ENCODE measurements around the gene ARF1. TPM values are rescaled to one million over a fixed set of nuclear protein-coding genes. Genes with fewer than 3 reads are reported as not detected.

ARF1 gene
- total RNA-seq, 2 experiments from 2014 or later = 373 to 392 TPM

DNA sequence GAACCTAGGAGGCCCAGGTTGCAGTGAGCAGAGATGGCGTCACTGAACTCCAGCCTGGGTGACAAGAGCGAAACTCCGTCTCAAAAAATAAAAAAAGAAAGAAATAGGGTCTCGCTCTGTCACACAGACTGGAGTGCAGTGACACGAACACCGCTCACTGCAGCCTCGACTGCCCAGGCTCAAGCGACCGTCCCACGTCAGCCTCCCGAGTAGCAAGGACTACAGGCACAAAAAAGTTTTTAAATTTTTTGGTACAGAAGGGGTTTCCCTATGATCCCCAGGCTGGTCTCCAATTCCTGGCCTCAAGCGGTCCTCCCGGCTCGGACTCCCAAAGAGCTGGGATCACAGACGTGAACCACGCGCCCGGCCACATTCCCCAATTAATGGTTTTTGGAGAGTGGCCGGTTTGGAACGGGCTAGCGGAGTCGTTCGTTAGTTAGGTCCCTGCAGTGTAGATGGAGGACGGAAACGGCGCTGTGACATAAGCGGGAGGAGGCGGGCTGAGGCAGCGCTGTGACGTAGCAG, 57.0 kb downstream of the ARF1 start:
- ChIA-PET POLR2A (interaction anchor here (1.9 kb wide), 1 partner anchor 26 kb away, joined by 13 read pairs; the partner anchor contains the start of gene IBA57), CTCF (interaction anchor here (1.3 to 1.8 kb wide), 3 partner anchors 9 to 75 kb away, joined by 3 to 8 read pairs (median 5); no protein-coding TSS in a partner anchor)

DNA sequence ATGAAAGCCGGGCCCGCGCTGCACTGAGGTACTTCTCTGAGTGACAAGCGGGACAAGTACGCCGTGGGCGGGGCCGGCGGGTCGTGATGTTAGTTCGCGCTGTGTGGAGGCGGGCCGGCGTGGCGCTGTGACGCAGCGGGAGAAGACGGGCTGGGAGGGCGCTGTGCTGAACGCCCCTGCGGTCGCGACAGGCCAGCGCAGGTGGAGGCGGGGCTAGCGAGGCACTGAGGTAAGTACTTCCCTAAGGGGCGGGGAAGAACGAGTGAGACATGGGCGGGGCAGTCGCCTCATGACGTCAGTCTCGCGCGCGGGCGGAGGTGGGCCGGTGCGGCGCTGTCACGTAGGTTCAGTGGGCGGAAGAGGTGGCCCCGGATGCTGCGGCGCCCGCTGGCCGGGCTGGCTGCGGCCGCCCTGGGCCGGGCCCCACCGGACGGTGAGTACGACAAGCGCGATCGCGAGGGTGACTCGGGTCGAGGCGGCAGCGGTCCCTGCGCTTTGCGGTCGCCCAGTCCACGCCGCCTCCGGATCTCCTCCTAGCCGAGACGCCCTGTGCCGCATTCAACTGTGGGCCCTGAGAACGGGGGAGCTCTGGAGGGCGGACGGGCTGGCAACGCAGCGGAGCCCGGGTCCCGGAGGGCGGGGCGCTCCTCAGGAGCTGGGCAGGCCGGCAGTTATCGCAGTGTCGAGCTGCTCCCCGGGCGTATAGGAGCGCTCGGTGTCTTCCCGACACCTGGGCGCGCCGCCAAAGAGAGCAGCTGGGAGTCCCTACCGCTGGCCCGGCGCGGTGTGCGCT, 57.6 kb downstream of the ARF1 start, which contains the start of gene GUK1:
TSS of gene GUK1 (plus strand) at position 349 of the 793 bp plus-strand sequence. CDS start at position 373, 24 bp downstream.
- ChIA-PET CTCF (interaction anchor here (1.3 to 1.8 kb wide), 2 partner anchors 25 to 74 kb away, joined by 3 to 8 read pairs; no protein-coding TSS in a partner anchor), POLR2A (interaction anchor here (0.8 to 1.9 kb wide), 5 partner anchors 17 to 262 kb away, joined by 3 to 13 read pairs (median 4); partner anchors contain the start of gene IBA57)

DNA sequence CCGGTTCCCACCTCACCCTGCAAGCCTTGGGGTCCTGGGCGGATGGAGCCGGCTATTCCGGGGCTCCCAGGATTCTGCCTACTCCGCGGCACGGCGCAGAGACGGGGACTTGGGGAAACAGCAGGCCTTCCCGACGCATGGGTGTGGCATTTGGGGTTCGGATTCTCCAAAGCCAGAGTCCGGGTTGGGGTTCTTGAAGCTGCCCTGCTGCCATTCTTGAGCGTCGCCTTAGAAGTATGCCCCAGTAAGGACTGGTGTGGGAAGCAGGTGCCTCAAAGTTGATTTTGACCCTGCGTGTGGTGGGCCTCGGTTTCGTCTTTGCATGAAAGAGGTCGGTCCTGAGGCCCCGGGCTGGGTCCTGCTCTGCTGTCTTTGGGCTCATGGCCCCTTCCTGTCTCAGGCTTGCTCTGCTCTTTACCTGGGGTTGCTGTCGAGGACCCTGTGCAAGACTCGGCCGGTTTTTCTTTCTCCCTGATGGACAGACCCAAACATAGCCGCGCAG, 58.3 kb downstream of the ARF1 start:
- CTCF ChIA-PET = interaction anchor here (1.3 to 1.8 kb wide), 2 partner anchors 24 to 73 kb away, joined by 3 to 8 read pairs; no protein-coding TSS in a partner anchor

DNA sequence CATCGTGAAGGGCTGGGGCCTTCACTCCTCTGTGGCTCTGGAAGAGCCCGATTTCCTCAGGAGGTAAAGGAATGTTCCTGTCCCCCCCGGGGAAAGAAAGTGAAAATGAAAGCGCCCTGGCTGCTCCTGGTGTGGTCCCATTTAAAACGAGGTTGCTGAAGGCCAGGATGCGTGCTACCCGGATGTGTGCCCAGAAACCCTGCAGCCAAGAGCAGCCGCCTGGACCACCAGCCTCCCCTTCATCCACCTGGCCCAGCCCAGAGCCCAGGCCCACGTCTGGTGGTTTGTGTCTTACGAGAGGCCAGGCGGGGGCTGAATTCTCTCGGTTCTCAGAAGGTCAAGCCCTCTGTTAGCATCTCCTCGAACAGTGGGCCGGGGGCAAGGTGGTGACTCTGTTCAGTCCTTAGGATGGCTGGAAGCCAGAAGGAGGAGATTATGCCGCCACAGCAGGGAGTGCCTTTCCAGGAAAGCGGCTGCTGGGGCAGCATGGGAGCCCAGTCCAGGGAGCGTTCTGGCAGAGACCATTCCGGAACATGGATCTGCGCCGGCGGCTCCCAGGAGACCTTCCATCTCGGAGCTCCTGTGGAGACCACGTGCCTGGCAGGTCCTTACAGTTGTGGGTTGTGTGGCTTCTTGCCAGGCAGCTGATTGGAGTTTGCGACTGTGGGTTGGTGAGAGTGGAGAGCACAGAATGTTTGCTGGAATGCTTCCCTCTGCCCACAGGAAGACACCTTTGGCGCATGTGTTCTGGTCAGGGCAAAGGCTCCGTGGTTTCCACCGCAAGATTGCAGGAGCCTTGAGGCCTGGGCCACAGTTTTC, 58.9 kb downstream of the ARF1 start:
- POLR2A ChIA-PET = interaction anchor here (0.6 to 0.9 kb wide), 2 partner anchors 335 to 375 kb away, joined by 3 to 4 read pairs; no protein-coding TSS in a partner anchor
- CTCF ChIA-PET = interaction anchor here (1.2 to 2.3 kb wide), 4 partner anchors 11 to 24 kb away, joined by 3 to 11 read pairs (median 6); partner anchors contain the start of gene IBA57

More for the DNA sequence above, 58.3 kb downstream of the ARF1 start:
- POLR2A ChIA-PET = interaction anchor here (0.8 to 1.9 kb wide), 5 partner anchors 16 to 261 kb away, joined by 3 to 13 read pairs (median 4); partner anchors contain the start of gene IBA57

GRCh38 chr1:228142155-228142691, 59.7 kb downstream of the ARF1 start:
- CTCF ChIA-PET = interaction anchor here (1.2 to 2.3 kb wide), 3 partner anchors 10 to 23 kb away, joined by 3 to 11 read pairs (median 4); partner anchors contain the start of gene IBA57
- POLR2A ChIA-PET = interaction anchor here (0.6 to 0.9 kb wide), 2 partner anchors 334 to 376 kb away, joined by 3 to 4 read pairs; no protein-coding TSS in a partner anchor

DNA sequence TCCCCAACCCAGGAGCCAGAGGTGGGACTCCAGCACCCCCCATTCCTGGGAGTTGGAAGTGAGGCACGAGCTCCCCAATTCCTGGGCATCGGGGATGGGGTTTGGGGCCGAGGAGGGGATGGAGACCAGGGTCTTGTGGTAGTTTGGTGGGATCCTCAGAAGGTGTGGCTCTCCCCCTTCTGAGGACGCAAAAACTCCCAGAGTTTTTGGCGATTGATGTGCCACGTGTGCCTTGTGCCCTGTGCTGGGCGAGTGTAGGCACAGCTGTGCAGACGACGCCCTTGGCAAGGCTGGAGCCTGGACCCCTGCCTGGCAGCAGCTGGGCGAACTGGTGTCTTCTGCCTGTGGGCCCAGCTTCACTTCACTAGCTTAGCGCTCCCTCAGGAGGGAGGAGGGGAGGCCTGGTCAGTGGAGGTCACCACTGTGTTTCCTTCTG, 60.2 kb downstream of the ARF1 start:
- POLR2A ChIA-PET = interaction anchor here (0.8 kb wide), 1 partner anchor 19 kb away, joined by 3 read pairs; no protein-coding TSS in a partner anchor
- CTCF ChIA-PET = interaction anchor here (1.7 to 2.3 kb wide), 2 partner anchors 9 to 22 kb away, joined by 4 to 11 read pairs; partner anchors contain the start of gene IBA57

- CTCF ChIA-PET = interaction anchor here (0.6 to 2.3 kb wide), 4 partner anchors 12 to 315 kb away, joined by 3 to 11 read pairs (median 8); partner anchors contain the start of gene IBA57
- POLR2A ChIA-PET = interaction anchor here (0.6 to 0.8 kb wide), 2 partner anchors 19 to 22 kb away, joined by 3 to 4 read pairs; partner anchors contain the start of gene IBA57
These were observed 61.1 kb downstream of the ARF1 start for GRCh38 chr1:228143480-228144192.

DNA sequence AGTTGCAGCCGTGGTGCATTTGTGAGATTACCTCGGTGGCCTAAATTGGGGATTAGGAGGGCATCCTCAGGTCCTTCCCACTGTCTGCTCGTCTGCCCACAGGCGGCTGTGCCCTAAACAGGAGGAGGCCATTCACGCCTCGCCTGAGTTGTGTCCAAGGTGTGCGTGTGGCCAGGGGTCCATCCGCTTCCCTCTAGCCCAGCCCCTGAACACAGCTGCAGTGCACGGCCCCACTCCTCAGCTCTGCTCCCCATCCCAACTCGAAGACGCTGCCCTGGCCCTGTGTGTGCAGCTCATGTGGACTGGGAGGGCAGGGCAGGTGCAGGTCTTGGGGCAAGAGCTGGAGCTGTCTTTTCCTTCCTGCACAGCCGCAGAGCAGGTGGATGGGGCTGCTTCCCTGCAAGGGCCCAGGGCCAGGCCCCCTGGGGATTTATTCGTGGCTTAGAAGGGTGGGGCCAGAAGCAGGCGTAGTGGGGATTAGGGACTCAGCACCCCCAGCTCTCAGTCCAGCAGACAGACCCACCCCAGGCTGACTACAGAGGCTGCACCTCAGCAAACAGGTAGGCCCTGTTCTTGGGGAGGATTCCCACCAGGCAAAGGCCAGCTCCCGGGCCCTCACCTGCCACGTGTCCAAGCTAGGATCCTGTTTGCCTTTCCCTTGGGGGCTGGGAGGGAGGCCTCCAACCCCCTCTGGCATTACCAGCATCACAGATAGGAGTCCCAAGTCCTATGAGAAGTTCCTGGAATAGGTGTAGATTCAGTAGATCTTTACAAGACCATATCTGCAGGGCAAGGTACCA, 61.9 kb downstream of the ARF1 start:
- ChIA-PET CTCF (interaction anchor here (0.9 to 1.9 kb wide), 2 partner anchors 13 to 21 kb away, joined by 4 to 11 read pairs; partner anchors contain the start of gene IBA57), POLR2A (no interaction called here)

GRCh38 chr1:228144993-228145343, 62.5 kb downstream of the ARF1 start:
- POLR2A ChIA-PET = no interaction called here
- CTCF ChIA-PET = interaction anchor here (1.9 kb wide), 1 partner anchor 21 kb away, joined by 11 read pairs; the partner anchor contains the start of gene IBA57

GRCh38 chr1:228145463-228146416, 63.2 kb downstream of the ARF1 start:
- ChIA-PET POLR2A (no interaction called here), CTCF (interaction anchor here (1.9 kb wide), 1 partner anchor 20 kb away, joined by 11 read pairs; the partner anchor contains the start of gene IBA57)

GRCh38 chr1:228146417-228147150, 64.1 kb downstream of the ARF1 start:
- POLR2A ChIA-PET = no interaction called here

GRCh38 chr1:228147151-228147693, 64.7 kb downstream of the ARF1 start:
- POLR2A ChIA-PET = no interaction called here
- CTCF ChIA-PET = no interaction called here

More at GRCh38 chr1:228146417-228147150, 64.1 kb downstream of the ARF1 start:
- CTCF ChIA-PET = no interaction called here

DNA sequence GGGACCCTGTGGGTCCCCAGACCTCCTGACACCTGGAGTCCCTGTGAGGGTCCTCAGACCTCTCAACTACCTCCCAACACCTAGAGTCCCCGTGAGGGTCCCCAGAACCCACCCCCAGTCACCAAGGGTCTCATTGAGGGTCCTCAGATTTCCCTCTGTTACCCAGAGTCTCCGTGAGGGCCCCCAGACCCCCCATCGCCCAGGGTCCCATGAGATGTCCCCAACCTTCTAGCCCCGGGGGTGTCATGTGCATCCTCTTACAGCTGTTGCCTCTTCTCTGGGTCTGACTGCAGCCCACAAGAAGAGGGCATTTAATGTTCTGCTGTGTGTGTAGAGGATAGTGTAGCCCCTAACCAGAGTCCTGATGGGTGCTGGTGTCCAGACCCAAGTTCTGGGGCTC, 65.3 kb downstream of the ARF1 start:
- ChIA-PET POLR2A (no interaction called here), CTCF (no interaction called here)

GRCh38 chr1:228148196-228148861, 65.8 kb downstream of the ARF1 start:
- POLR2A ChIA-PET = no interaction called here
- CTCF ChIA-PET = no interaction called here

All from activated CD8-positive, alpha-beta memory T cell treated with anti-CD3 and anti-CD28 coated beads for 36 hours (primary cell).